Activated T-helper 9 cell treated with anti-CD3 and anti-CD28 coated beads, Interleukin-2, amount 50 U/mL, for 16 hours (primary cell): ENCODE data around the gene HTR3D.
"Not testable (repeated sequence)": the region's sequence is repeated elsewhere in the genome, so short reads cannot be mapped to it uniquely, and the experiment has no call there.

Experiments used
- DNase-seq: peaks from one replicate; pipeline ENCODE4 v3.0.0-alpha.2; 2020; ENCODE audit warnings: low read depth

Gene HTR3D

DNA sequence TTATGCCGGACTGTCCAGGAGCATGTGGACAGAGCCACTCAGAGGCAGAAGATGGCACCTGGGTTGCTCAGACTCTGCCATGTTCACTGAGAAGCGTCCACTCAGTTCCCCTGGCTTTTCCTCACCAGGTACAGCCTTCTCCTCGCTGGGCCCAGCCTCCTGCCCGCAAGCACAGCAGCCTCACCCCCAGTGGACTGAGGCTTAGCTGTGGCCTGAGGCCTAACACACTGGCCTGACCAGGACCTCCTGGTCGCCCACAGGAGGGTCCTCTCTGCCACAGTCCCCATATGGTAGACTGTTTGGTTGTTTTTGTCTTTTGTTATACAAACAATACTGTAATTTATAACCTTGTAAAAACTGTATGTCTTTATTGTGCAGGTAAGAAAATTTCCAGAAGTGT, 36.8 kb downstream of the HTR3D start:
- no peak for DNase-seq

DNA sequence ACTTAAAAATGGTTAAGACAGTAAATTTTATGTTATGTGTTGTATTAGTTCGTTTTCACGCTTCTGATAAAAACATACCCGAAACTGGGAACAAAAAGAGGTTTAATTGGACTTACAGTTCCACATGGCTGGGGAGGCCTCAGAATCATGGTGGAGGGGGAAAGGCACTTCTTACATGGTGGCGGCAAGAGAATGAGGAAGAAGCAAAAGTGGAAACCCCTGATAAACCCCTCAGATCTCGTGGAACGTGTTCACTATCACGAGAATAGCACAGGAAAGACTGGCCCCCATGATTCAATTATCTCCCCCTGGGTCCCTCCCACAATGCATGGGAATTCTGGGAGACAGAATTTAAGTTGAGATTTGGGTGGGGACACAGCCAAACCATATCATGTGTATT, 39.6 kb downstream of the HTR3D start:
- not testable (repeated sequence) for DNase-seq

DNA sequence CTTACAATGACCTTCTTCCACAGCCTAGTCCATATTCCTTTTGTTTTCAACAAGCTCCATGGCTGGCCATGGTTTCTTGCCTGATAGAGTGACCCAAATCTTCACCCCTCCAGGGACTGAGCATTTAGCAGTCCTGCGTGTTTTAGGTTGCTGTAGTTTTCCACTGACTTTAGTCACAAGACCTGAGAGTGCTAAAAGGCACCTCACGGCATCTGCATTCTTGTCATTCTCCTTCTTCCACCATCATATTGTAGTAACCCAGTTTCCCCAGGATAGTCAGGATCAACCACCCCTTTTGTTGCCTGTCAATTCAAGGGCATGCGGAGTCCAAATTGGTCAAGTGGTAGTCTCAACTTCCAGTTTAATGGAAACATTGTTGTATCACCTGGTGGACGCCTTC, 42.1 kb downstream of the HTR3D start:
- no peak for DNase-seq

DNA sequence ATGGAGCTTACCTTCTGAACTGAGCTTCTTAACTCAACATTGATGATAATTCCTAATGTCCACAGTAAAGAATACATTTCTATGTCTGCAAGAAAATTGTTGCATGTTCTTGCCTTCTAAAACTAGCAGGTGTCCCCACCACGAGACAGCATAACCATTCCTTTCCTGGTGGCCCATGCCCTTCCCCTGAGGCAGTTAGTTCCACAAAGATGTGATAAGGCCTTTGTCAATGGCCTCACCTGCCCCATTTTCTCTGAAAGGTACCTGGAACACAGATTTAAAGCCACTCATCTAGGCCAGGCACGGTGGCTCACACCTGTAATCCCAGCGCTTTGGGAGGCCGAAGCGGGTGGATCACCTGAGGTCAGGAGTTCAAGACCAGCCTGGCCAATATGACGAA, 44.4 kb downstream of the HTR3D start:
- no peak for DNase-seq

DNA sequence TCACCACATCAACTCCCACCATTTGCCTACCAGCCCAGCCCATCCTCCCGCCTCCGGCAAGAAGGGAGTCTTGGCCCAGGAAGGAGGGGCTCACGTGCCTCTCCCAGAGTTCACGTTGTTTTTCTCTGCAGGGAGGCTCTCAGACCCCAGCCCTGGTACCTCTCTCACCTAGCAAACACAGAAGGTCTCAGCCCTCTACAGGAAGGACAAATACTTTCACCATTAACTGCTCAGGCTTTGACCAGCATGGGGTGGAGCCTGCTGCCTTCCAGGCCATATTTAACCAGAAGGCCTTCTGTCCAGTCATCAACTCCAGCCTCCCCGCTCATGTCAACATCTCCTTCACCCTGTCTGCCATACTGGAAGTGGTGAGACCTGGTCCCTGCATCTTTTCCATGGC, 46.3 kb downstream of the HTR3D start:
- no peak for DNase-seq

DNA sequence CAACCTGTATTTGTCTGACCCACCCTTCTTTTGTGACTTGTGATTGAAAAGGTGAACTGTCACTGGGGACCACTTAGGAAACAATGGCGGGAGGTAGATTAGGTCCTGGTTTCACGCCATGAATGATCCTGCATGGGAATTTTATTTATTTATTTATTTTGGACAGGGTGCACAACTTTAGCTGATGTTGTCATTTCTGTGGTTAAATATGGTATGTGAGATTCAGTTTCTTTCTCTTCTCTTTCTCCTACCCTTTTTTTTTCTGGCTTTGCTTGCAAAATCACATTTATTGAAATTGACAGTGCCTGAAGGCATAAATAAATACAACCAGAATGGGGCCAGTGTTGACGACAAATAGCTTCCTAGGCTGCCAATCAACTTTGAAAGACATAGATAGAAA, 47.3 kb downstream of the HTR3D start:
- no peak for DNase-seq

DNA sequence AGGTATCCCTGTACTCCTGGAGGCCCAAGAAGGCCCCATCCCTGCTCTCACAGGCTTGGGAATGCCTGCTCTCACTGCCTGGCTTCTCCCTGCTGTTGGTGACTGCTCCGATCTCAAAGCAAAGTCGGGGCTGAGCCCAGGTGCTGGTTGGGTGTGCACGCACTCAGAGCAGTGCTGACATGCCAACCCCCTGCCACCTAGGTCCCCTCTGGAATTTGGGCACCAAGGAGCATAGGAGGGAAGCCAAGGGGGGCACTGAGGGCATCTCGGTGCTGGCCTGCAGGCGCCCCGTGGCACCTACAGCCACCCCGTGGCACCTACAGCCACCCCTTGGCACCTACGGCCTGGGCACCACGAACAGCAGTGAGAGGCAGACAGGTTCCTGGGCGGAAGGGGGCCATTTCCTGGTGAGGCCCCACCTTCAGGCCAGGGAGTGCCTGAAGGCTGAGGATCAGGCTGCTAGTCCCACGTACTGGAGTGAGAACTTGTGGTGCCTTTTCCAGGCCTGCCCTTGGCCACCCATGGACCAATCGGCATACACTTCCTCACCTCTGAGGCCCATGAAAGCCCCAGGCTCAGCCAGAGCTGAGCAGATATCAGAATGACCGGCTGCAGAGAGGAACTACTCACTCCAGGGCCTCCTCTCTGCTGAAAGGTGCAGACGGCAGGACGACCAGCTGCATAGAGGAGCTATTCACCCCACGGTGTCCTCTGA, 49.7 kb downstream of the HTR3D start:
- no peak for DNase-seq

DNA sequence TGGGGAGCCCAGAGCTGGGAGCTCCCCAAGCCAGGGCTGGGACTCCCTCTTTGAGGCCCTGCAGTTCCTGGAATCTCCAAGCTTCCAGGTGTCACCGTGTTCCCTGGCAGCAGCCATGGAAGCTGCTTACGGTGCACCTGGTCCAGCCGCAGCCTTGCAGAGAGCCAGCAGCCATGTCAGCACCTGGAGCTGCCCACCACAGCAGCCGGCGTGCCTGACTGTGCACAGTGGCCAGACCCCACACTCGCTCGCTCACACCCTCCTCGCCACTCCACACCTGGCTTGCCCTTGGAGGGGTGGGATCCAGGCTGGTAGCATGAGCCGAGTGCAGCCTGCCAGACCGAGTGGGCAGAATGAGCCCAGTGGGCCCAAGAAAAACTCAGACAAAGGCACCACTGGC, 50.5 kb downstream of the HTR3D start:
- no peak for DNase-seq

DNA sequence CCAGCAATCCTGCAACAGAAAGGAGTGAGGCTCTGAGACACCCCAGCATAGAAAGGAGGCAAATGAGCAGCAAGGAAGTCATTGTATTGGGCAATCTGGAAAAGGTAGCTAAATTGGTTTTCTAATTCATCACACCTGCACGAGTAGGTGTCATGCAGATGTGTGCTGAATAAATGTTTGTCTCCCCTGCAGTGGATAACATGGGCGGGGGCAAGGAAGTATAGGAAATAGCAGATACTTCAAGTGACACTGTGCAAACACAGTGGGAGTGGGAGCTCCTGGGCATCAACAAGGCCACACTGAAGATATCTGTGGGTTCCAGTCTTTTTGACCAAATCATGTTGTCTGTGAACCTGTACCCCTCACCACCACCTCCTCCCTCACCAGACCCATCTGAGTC, 50.9 kb downstream of the HTR3D start:
- no peak for DNase-seq

DNA sequence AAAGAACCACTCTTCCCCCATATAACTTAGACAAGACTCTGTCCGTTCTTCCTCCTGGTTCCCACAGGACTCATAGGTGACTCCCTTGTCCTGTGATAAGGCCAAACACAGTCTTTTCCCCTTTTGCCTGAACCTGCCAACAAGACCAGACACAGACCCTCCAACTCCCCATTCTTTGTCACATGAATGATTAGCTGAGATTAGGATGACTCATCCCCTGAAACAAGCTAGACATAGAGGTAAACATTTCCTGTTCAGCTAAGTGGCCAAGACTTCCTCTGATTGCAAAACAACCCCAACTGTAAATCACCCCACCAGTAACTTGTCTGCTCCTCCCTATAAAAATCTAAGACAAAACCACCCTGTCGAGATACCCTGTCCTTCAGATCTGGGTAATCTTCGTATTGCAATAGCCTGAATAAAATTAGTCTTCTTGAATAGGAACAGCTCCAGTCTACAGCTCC, 53.9 kb downstream of the HTR3D start:
- DNase-seq: no peak
